Superior temporal gyrus (tissue), 1 donor: ENCODE data around the gene ABCB9.
"Not testable (repeated sequence)": the region's sequence is repeated elsewhere in the genome, so short reads cannot be mapped to it uniquely, and the experiment has no call there.

Source experiments
- DNase-seq: peaks from one replicate; pipeline ENCODE4 v3.0.0-alpha.2; 2016; ENCODE audit errors: extremely low spot score

The ABCB9 gene

DNA sequence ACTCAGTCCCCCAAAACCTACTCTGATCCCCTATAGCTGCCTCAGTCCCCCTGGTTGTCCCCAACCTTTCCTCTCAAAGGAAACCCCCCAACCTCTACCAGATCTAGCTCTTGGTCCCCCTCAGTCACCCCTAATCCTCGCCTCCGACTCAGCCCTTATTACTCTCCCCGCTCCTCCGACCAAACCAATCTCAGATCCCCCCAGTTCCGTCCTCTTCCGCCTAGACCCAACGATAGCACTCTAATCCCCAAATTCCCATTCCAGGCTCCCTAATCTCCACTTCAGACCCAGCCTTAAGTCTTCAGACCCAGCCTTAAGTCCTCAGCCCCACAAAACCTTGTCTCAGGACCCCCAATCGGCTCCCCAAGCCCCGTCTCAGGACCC is 71.0 kb downstream of the ABCB9 start:
- DNase-seq = no peak

DNA sequence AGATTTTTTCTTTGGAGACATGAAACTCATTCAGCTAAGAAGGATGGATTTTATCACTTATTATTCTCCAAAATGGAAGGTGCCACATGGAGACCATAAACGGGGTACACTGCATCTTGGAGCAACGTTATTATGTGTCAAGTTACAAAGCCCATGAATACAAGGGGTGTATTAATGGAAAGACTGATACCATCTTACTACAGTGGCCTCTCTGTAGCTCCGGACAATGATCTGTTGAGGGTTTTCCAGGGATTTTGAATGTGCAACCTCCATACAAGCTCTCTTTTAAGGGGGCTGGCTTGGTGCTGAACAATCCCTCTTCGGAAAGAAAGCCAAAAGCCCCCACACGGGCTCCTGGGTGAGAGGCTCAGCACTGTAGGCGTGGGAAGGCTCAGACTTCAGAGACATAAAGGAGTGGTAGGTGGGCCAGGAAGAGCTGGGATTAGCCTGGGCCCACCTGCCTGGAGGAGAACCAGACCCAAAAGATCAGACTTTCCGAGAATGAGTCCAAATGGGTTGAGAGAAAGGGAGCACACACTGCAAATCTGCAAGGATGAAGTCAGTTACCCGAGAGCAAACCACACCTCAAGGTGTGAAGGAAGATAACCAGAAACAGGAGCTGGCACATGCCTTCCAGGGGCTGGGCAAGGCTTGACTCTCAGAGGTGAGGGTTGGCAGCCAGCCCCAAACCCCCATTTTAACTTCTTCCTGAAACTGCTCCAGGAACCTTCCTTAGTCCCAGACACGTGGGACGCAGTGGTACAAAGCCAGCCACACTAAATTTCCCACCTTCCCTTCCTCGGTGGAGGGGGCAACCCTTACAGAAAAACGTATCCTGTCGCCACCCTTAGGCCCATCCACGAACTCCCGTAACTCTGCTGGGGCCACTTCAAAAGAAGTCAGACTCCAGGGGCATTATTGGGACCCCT is 71.8 kb downstream of the ABCB9 start:
- no peak for DNase-seq

- no peak for DNase-seq
Observed at GRCh38 chr12:122893208-122894153, 72.8 kb downstream of the ABCB9 start.

DNA sequence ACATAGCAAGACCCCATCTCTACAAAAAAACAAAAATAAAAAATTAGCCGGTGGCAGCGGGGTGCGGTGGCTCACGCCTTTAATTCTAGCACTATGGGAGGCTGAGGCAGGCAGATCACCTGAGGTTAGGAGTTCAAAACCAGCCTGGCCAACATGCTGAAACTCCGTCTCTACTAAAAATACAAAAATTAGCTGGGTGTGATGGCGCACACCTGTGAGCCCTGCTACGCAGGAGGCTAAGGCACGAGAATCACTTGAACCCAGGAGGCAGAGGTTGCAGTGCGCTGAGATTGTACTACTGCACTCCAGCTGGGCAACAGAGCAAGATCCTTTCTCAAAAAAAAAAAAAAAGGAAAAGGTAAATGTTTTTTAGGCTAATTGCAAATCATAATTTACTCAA is 73.5 kb downstream of the ABCB9 start:
- not testable (repeated sequence) for DNase-seq

GRCh38 chr12:122891661-122892525 is 74.4 kb downstream of the ABCB9 start:
- DNase-seq = peak; percentile 56

- no peak for DNase-seq
Observed at GRCh38 chr12:122889761-122890520, 76.3 kb downstream of the ABCB9 start.

- no peak for DNase-seq
Observed at GRCh38 chr12:122888232-122888752, 78.0 kb downstream of the ABCB9 start.

- no peak for DNase-seq
Observed at GRCh38 chr12:122887819-122888212, 78.4 kb downstream of the ABCB9 start.

DNA sequence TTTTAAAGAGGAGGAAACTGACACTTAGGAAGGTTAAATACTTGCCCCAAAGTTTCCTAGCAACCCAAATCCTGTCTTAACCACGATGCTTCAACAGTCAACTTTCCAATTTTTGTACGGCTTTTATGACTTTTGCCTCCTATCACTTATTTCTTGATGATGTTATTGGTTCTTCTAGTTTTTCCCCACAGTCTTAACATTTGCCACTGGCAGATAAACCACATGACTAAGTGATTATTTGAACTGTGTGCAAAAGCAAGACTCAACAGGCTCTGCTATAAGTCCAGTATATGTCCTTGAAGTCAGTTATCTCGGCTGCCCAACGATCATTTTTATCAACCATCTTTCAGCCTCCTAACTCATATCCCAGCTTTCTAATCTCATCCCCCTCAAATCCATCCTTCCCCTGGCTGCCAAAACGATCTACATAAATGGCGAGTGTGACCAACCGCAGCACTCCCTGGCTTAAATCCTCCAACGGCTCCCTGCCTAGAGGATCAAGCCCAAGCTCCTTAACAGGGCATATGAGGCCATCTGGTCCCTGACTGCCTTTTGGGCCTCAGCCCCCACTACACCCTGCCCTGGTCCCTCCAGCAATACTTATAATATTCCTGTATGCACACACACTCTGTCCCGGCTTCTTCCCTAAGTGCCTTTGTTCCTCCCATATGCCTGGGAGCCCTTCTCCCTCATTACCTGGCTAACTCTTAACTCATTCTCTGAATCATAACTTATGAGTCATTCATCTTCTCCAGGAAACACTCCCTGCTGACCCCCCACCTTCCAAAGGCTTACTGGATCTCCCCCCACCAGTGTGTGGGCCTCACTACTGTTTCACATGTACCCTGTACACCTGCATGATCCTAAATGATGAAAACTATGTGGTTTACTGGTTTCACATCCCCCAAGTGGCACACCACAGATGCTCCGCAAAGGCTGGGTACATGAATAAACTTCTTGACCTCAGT is 79.1 kb downstream of the ABCB9 start:
- DNase-seq = no peak

GRCh38 chr12:122886161-122886560 is 80.1 kb downstream of the ABCB9 start:
- no peak for DNase-seq

GRCh38 chr12:122884860-122885259 is 81.4 kb downstream of the ABCB9 start:
- no peak for DNase-seq

- DNase-seq = no peak
Observed at GRCh38 chr12:122884091-122884826, 82.0 kb downstream of the ABCB9 start.

DNA sequence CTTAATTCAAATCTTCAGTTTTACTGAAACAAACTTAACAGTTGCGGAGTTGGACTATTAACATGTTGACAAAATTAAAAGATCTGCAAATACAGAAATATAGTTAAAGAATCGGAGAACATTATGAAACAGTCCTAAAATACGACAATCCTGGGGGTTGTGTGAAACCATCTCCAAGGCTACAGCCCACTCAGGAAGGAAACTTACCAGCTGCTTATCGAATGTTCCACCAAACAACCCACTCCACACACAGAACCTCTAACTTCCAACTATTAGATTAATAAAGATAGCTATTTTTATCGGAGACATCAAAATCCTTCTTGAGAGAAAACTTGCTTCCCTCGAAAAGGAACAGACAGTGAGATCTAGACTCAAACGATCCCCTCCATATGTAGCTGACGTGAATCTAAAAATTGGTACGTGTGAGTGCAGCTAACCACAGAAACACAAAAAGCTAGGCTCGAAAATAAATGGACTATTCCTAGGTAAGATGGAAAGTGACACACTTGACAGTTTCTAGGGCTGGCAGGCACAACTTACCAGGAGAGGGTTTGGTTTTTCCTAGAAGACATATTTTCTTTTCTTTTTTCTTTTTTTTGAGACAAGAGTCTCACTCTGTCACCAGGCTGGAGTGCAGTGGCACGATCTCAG is 83.2 kb downstream of the ABCB9 start:
- no peak for DNase-seq

DNA sequence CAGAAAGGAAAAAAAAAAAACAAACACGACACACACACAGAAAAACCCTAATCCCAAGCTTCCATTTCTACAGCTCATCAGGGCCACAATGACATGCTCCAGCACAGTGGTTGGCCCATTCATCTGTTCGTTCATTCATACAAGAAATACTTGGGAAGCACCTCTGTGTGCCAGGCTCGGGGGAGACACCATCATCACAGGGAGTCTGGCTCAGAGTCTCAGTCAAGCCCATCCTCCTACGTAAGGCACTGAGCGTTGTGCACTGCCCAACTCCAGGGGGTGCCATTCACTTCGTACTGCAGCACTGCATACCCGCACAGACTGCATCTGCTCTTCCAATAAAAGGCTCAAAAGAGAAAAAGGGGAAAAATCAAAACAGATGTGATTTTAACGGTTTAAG is 85.6 kb downstream of the ABCB9 start:
- DNase-seq = peak; percentile 89

DNA sequence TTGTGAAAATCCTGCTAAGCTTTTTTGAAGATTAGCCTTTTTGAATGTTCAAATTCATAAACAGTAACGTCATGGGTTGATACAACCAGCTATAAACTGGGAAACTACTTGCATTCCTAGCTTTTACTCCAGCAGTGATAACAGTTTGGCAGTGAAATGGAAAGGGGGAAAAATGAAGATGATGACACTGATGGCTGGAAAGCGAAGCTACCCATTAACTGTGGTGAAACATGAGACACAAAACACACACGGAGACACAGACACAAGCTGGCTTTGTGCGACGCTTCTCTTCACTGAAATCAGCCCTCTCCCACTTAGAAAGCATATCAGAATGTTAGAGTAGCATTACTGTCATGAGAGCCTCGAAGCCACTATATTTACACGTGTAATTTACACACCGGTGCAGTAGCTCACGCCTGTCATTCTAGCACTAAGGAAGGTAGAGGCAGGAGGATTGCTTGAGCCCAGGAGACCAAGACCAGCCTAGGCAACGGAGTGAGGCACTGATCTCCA is 86.1 kb downstream of the ABCB9 start:
- no peak for DNase-seq
